Esophagus squamous epithelium (tissue), 5 donors: Measurements from ENCODE around the gene PLXNA3. TPM values are rescaled to one million over a fixed set of nuclear protein-coding genes. Genes with fewer than 3 reads are reported as not detected.

ENCODE experiments used
- DNase-seq: peaks from one replicate; lab custom pipeline; 2025; lab: John Stamatoyannopoulos, UW
- H3K27ac ChIP-seq, 4 donors: fragments of 200-600 bp; sonication (generic); one replicate each; pipeline ENCODE4 v1.5.1; 2016 to 2019; ENCODE audit warnings: mild to moderate bottlenecking in 1 of 4
- H3K27me3 ChIP-seq, 4 donors: fragments of 200-600 bp; sonication (generic); 1 replicate in 3 of 4; 2 replicates in 1 of 4; pipeline versions ENCODE4 v1.5.1 to v1.6.0; 2017 to 2021; ENCODE audit warnings: antibody characterized with exemption in 1 of 4
- H3K36me3 ChIP-seq, 3 donors: fragments of 200-600 bp; sonication (generic); one replicate each; pipeline ENCODE4 v1.5.1; 2016 to 2019
- H3K4me1 ChIP-seq, 3 donors: fragments of 200-600 bp; sonication (generic); one replicate each; pipeline ENCODE4 v1.5.1; 2017 to 2019
- H3K4me3 ChIP-seq, 4 donors: fragments of 200-600 bp; sonication (generic); 1 replicate in 3 of 4; 2 replicates in 1 of 4; pipeline ENCODE4 v1.5.1; 2016 to 2019; ENCODE audit warnings: mild to moderate bottlenecking in 2 of 4, moderate library complexity in 1 of 4
- H3K9me3 ChIP-seq, 3 donors: fragments of 200-600 bp; sonication (generic); one replicate each; pipeline ENCODE4 v1.5.1; 2016 to 2019
- CTCF ChIP-seq, 6 experiments: fragments of 450-650 bp in 4 of 6; fragments of 200-600 bp in 2 of 6; sonication (generic) in 2 of 6; IDR thresholded peaks; one replicate each; pipeline ENCODE4 v1.5.1; 2016 to 2019; ENCODE audit warnings: antibody characterized with exemption in 6 of 6, mild to moderate bottlenecking in 4 of 6, moderate library complexity in 4 of 6
- POLR2A ChIP-seq, 4 donors: fragments of 450-650 bp; IDR thresholded peaks; one replicate each; pipeline ENCODE4 v1.6.1; 2017; ENCODE audit warnings: antibody characterized with exemption in 4 of 4, mild to moderate bottlenecking in 4 of 4, moderate library complexity in 3 of 4
- WGBS, 2 donors: methylation state at CpG; one replicate each; pipeline ENCODE4 v1.1.5; 2018; 5-methylcytosine and 5-hydroxymethylcytosine counted together
- intact Hi-C: fragments of 100-400 bp; cut with DNase I; formaldehyde crosslinking; loops from one replicate; pipeline ENCODE4 v1.15.0; 2022
- total RNA-seq, 4 donors: library from RNA; depleted of rRNA; stranded (reverse); fragments of >200 nt; gene quantifications; one replicate each; pipeline ENCODE4 v1.1.0, GENCODE V29; 2016
- donor health status: DM: yes; HTN: yes; CAD: no.

Gene PLXNA3
- total RNA-seq, 4 donors from 2014 or later: 4.4 to 5.9 (median 5.4) TPM

- no peaks in the 10 kb centered on the region for H3K9me3 ChIP-seq
- H3K36me3 ChIP-seq: peaks cover 0 to 61% (median 0%) of the 10 kb centered on the region in 3 donors
- H3K27ac ChIP-seq: no peak overlapping the region
- H3K27me3 ChIP-seq: no peaks in the 10 kb centered on the region
- intact Hi-C loops: no loop called here
- H3K4me1 ChIP-seq: no peaks in the 10 kb centered on the region
- 100% methylated on average over 2 of the region's 14 CpGs; no CpG with 5 or more reads in 1 of the 2 donors for WGBS, 2 donors
- TF ChIP-seq CTCF (IDR thresholded peaks at IDR 0.05) (no peak), POLR2A (IDR thresholded peaks at IDR 0.05) (no peak)
- DNase-seq: no peak
- H3K4me3 ChIP-seq: no peak overlapping the region
These were observed 12.4 kb downstream of the PLXNA3 start for GRCh38 chrX:154470434-154470833.

GRCh38 chrX:154470914-154471568 lies 13.0 kb downstream of the PLXNA3 start:
- TF ChIP-seq POLR2A (IDR thresholded peaks at IDR 0.05) (no peak), CTCF (IDR thresholded peaks at IDR 0.05) (no peak)
- no peaks in the 10 kb centered on the region for H3K9me3 ChIP-seq
- intact Hi-C loops: no loop called here
- no peak overlapping the region for H3K4me3 ChIP-seq
- no peak overlapping the region for H3K27ac ChIP-seq
- DNase-seq: no peak
- no peaks in the 10 kb centered on the region for H3K27me3 ChIP-seq
- H3K4me1 ChIP-seq: no peaks in the 10 kb centered on the region
- WGBS, 2 donors: 89 to 96% methylated on average over 4 to 17 of the region's 23 CpGs
- H3K36me3 ChIP-seq: peaks cover 0 to 55% (median 0%) of the 10 kb centered on the region in 3 donors

GRCh38 chrX:154471839-154472684 lies 14.0 kb downstream of the PLXNA3 start:
- WGBS, 2 donors: 84 to 87% methylated on average over 3 to 18 of the region's 23 CpGs
- H3K27me3 ChIP-seq: no peaks in the 10 kb centered on the region
- H3K27ac ChIP-seq: no peak overlapping the region
- H3K9me3 ChIP-seq: no peaks in the 10 kb centered on the region
- DNase-seq: no peak
- peaks cover 0 to 45% (median 0%) of the 10 kb centered on the region in 3 donors for H3K36me3 ChIP-seq
- H3K4me3 ChIP-seq: no peak overlapping the region
- no peak for TF ChIP-seq CTCF (IDR thresholded peaks at IDR 0.05)
- no peaks in the 10 kb centered on the region for H3K4me1 ChIP-seq
- intact Hi-C loops: no loop called here

- intact Hi-C loops: no loop called here
- 78 to 97% methylated on average over 10 to 16 of the region's 28 CpGs for WGBS, 2 donors
- H3K36me3 ChIP-seq: peaks cover 0 to 36% (median 0%) of the 10 kb centered on the region in 3 donors
- DNase-seq: no peak
- H3K4me1 ChIP-seq: peaks cover 0 to 3% (median 0%) of the 10 kb centered on the region in 3 donors
- no peaks in the 10 kb centered on the region for H3K27me3 ChIP-seq
- no peak overlapping the region for H3K4me3 ChIP-seq
- no peak overlapping the region for H3K27ac ChIP-seq
- TF ChIP-seq CTCF (IDR thresholded peaks at IDR 0.05) (no peak), POLR2A (IDR thresholded peaks at IDR 0.05) (no peak)
- no peaks in the 10 kb centered on the region for H3K9me3 ChIP-seq
These were observed 14.9 kb downstream of the PLXNA3 start for GRCh38 chrX:154472685-154473632.
